HG02623 (cell line): Measurements from ENCODE around the gene GCNT3.
"Not testable (repeated sequence)": the region's sequence is repeated elsewhere in the genome, so short reads cannot be mapped to it uniquely, and the experiment has no call there.

Experiments used
- ATAC-seq: cut with Tn5 transposase; IDR thresholded peaks from one replicate; pipeline ENCODE4 v1.9.1; 2021; ENCODE audit warnings: moderate library complexity; ENCODE audit not compliant: unreplicated experiment

Gene GCNT3

DNA sequence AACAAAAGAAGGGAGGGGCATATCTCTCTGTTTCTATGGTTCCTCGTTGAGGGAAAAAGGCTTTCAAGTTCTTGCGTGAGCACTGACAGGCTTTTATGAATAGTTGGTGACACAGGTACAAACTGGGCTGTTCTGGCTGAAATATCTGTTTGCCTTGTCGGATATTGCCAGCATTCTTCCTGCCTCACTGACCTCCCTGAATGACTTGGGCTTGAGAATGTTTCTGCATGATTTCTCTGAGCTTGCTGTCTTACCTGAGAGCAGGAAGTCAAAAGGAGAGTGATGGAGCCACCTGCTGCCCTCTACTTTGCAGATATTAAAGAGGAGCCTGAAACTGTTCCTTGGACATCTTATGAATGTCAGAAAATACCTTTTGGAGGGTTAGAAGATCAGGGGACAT lies 4.8 kb downstream of the GCNT3 start:
- ATAC-seq = no peak

DNA sequence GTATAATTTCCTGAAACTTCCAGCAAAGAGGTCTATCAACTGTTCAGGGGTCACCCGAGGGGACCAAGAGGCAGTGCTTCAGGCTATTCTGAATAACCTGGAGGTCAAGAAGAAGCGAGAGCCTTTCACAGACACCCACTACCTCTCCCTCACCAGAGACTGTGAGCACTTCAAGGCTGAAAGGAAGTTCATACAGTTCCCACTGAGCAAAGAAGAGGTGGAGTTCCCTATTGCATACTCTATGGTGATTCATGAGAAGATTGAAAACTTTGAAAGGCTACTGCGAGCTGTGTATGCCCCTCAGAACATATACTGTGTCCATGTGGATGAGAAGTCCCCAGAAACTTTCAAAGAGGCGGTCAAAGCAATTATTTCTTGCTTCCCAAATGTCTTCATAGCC lies 6.8 kb downstream of the GCNT3 start:
- no peak for ATAC-seq

DNA sequence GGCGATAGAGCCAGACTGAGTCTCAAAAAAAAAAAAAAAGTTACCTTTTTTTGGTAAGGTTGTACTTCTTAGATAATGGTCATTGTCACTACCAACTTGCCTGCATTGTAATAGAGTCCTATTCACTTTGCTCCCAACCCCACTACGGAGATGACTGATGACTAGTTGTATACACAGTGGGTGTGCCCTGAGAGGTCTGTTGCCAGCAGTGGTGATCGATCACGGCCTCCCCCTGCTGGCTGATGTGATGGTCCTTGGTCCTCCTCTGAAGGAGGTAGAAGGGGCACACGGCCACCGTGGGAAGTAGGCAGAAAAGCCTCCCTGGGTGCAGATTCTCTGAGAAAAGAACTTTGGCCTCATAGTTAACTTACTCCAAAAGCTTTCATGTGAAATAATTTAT lies 10.7 kb downstream of the GCNT3 start:
- ATAC-seq = peak; percentile 61

DNA sequence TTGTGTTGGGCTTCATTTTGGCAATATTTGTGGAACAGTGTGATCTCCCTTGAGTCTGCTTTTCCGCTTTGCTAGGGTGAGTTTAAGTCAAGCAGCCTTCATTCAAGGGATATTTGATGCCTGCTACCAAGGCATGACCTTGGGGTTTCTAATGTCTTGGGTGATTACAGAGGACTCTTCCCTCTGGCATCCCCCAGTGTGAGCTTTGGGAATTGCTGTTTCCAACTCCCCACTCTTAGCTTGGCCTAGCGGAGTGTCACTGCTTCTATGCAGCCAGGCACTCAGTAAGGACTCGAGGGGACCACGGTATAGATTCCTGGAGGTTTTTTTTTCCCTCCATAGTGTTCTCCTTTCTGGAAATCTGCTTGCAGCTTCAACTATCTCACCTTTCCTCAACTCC lies 21.1 kb downstream of the GCNT3 start:
- ATAC-seq = no peak

DNA sequence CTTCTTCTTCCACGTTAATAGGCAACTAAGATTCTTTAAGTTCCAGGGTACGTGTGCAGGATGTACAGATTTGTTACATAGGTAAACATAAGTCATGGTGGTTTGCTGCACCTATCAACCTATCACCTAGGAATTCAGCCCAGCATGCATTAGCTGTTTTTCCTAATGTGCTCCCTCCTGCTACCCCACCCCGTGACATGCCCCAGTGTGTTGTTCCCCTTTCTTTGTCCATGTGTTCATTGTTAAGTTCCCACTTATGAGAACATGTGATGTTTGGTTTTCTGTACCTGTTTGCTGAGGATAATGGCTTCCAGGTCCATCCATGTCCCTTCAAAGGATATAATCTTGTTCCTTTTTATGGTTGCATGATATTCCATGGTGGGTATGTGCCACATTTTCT lies 24.6 kb downstream of the GCNT3 start:
- ATAC-seq = no peak

DNA sequence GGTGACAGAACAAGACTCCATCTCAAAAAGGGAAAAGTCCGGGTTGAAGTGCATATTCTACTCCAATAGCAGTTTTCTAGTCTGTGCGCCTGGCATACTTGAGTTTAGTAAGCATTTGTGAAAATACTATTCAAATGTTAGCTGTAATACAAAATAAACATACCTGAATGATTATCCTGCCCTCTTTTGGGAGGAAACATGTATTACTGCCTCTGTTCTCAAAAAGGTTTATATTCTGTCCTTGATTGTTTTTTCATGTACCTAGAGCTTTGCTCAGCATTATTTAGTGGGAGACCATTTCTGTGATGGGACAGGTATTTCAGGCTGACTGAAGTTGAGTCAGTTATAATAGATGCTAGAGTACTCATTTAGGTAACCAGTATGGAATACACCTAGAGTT lies 25.9 kb downstream of the GCNT3 start:
- not testable (repeated sequence) for ATAC-seq

DNA sequence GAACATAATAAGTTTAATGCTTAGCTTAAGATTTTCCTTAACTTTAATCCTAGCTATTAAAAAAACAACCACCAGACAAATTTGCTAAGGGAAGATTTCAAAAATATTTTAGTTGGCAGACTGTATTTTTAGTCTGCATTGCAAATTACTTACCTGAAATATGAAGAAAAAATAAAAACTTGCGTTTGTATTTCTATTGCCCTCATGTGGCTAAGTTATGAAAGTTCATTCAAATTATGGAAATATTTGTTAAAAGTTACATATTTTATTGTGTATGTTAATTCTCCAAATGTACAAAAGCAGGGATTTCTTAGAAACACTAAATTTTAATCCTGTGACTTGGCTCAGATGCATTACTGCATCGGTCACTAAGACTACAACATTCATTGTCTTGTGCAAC lies 30.8 kb downstream of the GCNT3 start:
- no peak for ATAC-seq

DNA sequence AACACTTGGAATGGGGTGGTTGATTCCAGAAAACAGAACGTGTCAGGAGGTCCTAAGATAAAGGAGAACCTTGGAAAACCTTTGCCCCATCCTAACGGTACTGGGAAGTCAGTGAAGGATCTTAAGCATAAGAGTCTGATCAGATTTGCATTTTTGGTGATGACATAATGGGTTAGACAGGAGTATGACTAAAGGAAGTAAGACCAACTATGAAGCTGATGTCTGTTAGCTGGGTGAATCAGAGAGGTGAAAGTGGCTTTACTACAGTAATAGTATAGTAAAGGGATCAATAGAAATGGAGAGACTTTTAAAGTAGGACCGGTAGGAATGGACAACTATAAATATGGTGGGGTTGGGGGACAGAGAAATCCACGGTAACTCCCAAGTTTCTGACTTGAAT lies 33.2 kb downstream of the GCNT3 start:
- no peak for ATAC-seq

DNA sequence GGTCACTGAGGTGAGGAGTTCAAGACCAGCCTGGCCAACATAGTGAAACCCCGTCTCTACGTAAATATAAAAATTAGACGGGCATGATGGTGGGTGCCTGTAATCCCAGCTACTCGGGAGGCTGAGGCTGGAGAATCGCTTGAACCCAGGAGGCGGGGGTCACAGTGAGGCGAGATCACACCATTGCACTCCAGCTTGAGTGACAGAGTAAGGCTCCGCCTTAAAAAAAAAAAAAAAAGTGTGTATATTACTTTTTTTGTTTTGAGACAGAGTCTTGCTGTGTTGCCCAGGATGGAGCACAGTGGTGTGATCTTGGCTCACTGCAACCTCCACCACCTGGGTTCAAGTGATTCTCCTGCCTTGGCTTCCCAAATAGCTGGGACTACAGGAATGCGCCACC lies 34.2 kb downstream of the GCNT3 start:
- not testable (repeated sequence) for ATAC-seq

DNA sequence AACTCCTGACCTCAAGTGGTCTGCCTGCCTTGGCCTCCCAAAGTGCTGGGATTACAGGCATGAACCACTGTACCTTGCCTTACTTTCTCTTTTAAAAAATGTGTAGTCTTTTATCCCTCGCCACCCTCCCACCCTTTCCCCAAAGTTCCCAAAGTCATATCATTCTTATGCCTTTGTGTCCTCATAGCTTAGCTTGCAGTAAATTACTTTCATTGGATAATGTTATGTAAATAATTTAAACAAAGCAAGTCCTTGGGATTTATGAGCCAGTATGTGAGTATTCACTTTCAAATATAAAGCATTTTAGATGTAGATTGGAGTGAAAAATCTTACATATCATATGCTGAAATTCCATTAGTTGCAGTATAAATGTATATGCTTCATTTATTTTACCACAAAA lies 34.7 kb downstream of the GCNT3 start:
- ATAC-seq = no peak

DNA sequence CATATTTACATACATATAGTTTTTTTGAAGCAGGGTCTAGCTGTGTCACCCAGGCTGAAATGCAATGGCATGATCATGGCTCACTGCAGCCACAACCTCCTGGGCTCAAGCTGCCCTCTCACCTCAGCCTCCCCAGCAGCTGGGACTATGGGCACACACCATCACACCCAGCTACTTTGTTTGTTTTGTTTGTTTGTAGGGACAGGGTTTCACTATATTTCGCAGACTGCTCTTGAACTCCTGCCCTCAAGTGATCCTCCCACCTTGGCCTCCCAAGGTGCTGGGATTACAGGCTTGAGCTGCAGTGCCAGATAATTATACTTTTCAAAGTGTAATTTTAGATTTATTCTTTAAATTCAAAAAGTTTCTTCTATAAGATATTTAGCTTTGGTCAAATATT lies 35.5 kb downstream of the GCNT3 start:
- no peak for ATAC-seq

DNA sequence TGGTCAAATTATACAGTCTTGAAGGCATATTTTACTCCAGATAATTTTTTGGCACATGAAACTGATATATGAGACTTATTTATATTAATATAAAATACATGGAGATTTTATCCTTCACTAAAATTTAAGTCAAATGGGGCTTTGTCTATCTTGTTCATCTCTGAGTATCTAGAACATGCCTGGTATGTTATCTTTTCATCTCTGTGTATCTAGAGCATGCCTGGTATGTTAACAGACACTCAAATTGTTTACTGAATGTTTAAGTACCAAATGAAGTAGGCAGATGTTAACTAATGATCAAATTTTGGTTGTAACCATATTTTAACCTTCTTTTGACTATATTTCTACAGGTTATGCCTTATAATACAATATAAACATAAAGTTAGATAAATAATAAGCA lies 38.0 kb downstream of the GCNT3 start:
- ATAC-seq = no peak

DNA sequence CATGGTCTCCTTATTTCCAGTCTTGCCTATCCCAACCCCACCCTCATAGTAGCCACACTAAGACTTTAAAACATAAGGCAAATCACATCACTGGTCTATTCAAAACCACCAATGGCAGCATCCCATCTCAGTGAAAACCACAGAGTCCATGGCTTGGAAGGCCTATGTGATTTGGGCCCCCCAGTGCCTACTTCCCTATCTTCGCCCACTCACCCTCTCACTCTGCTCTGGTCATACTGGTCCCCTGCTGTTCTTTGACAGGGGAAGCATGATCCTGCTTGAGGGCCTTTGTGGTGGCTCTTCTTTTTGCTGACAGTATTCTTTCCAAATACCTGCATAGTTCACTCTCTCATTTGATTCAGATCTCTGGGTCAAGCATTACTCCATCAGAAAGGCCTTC lies 42.5 kb downstream of the GCNT3 start:
- ATAC-seq = no peak

DNA sequence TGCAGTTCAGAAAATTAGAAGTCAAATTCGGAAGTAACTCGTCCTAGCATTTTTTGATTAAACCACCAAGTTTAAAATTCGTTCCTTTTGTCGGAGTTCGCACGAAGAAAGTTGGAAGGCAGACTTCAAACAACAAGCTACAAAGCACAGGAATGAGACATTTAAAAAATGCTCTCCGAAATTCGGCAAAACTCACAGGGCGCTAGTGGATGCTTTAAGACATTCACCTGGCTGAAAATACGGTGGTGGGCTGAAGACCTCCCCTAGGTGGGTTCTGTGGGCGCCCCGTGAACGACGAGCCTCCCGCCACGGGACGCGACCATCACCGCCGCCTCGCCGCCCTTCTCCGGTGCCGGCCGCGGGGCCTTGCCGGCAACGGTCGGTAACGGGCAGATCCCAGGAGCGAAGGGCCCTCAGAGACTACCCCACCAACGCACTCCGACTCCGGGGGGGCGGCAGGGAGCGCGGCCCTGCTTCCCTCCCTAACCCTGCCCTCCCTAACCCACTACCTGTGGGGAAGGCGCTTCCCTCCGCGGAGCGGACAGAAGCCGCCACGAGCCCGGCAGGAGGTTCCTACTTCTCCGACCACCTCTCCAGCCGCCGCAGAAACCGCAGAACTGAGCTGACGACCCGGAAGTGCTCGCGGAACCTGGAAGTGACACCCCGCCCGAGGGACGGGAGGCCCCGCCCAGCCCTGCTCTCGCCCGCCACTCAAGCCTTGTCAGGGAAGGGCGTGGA lies 45.5 kb downstream of the GCNT3 start, which contains the start of gene GTF2A2:
Gene GTF2A2, minus strand, starts transcription at position 619 of the 738 bp plus-strand sequence. CDS start 5,238 bp downstream, outside the sequence.
- ATAC-seq = peak; percentile 98

DNA sequence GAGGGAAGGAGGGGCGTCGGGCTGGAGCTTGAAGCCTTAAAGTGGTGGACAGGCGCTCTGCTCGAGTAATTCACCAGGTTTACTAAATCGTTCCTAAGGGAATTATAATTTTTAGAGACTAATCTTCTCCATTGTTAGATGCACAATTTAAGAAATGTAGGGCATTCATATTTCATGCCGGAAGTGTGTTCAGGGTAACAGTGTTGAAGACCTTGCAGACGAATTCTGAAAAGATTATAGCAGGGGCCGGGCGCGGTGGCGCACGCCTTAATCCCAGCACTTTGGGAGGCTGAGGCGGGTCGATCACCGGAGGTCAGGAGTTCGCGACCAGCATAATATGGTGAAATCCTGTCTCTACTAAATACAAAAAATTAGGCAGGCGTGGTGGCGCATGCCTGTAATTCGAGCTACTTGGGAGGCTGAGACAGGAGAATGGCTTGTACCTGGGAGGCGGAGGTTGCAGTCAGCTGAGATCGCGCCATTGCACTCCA lies 46.1 kb downstream of the GCNT3 start:
- ATAC-seq = no peak

DNA sequence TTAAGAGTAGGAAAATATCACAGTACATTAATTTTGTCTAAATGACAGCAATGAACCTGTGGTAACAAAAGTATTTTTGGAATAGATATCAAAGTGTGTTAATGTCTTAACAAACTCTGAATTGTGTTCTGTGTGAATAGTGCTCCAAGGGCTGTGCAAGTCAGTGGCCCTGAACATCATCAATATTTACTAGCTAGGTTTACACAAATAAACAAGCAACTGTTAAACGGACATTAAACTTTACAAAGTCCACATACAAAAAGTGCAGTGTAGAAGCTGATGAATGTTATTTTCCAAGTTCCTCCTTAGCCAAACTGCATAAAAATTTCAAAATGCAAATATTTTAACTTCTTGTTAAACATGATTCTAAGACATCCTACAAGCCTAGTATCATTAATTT lies 47.8 kb downstream of the GCNT3 start:
- ATAC-seq = no peak

DNA sequence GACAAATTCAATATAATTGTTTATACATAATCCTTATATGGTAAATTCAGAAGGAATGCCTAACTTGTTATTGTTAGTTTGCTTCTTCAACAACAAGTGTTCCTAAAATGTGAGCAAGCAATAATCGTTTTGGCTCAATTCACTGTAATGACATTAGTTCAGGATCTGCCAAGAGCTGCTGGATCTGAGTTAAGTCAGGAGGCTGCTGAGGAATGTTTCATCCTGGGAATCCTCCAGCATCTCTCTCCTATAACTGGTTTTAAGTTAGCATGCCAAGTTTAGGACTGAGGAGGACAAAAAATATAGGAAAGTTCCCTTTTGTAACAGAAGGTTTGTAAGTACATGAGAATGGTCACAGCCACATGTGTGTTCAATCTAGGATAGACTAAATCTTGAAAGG lies 50.7 kb downstream of the GCNT3 start:
- ATAC-seq = no peak

DNA sequence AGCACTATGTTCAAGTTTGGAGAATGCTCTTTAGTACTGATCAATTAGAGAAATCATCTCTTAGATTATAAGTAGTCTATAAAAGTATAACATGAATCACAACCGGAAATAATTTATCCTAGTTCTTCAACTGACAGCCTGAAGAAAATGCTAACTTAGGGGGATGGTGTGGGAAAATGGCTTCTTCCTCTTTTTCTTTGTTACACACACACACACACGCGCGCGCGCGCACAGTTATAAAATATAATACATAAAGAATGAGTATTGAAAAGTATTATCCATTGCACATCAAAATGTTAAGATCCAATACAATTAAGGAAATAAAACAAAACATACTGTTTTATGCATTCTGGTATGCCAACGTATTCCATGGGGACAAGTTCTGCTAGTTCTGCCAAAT lies 57.0 kb downstream of the GCNT3 start:
- no peak for ATAC-seq
